Gastrocnemius medialis (tissue), 4 donors: ENCODE results near the gene DIO1.

Source experiments
- POLR2A ChIP-seq, 2 donors: fragments of 450-650 bp; IDR thresholded peaks; one replicate each; pipeline ENCODE4 v1.6.1; 2017; ENCODE audit warnings: antibody characterized with exemption in 2 of 2, mild to moderate bottlenecking in 2 of 2, moderate library complexity in 2 of 2
- TF ChIP-seq, protein P1 (sequence below), 5 experiments: fragments of 450-650 bp in 3 of 5; fragments of 200-600 bp in 2 of 5; sonication (generic) in 2 of 5; IDR thresholded peaks in 4 of 5; conservative IDR thresholded peaks in 1 of 5; 1 replicate in 4 of 5; 2 replicates in 1 of 5; pipeline ENCODE4 v1.5.1; 2016 to 2019; ENCODE audit warnings: antibody characterized with exemption in 5 of 5, mild to moderate bottlenecking in 3 of 5, moderate library complexity in 3 of 5

GRCh38 chr1:53871221-53871620, 22.8 kb upstream of the DIO1 start:
- TF ChIP-seq, protein P1, sequence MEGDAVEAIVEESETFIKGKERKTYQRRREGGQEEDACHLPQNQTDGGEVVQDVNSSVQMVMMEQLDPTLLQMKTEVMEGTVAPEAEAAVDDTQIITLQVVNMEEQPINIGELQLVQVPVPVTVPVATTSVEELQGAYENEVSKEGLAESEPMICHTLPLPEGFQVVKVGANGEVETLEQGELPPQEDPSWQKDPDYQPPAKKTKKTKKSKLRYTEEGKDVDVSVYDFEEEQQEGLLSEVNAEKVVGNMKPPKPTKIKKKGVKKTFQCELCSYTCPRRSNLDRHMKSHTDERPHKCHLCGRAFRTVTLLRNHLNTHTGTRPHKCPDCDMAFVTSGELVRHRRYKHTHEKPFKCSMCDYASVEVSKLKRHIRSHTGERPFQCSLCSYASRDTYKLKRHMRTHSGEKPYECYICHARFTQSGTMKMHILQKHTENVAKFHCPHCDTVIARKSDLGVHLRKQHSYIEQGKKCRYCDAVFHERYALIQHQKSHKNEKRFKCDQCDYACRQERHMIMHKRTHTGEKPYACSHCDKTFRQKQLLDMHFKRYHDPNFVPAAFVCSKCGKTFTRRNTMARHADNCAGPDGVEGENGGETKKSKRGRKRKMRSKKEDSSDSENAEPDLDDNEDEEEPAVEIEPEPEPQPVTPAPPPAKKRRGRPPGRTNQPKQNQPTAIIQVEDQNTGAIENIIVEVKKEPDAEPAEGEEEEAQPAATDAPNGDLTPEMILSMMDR (IDR thresholded peaks at IDR 0.05 in 4 of 5, conservative IDR thresholded peaks at IDR 0.05 in 1 of 5): no peak
- TF ChIP-seq POLR2A (IDR thresholded peaks at IDR 0.05): no peak
